SHP77 treated with DMSO at 0.1 percent for 48 hours (cell line): ENCODE measurements around the gene EIF3CL.
"Not testable (repeated sequence)": the region's sequence is repeated elsewhere in the genome, so short reads cannot be mapped to it uniquely, and the experiment has no call there.

Source experiments
- DNase-seq: peaks from one replicate; lab custom pipeline; 2025; lab: John Stamatoyannopoulos, UW

EIF3CL gene

GRCh38 chr16:28403220-28404072 lies at the start of gene EIF3CL:
Gene EIF3CL, minus strand, starts transcription at chr16:28403841. Its CDS starts 223 bp downstream, at chr16:28403618.
- DNase-seq, result not testable (repeated sequence)

- DNase-seq, result not testable (repeated sequence)
These were observed 43.4 kb upstream of the EIF3CL start for GRCh38 chr16:28447081-28447480.

- not testable (repeated sequence) for DNase-seq
These were observed 42.7 kb upstream of the EIF3CL start for GRCh38 chr16:28446388-28446787.

- DNase-seq, result not testable (repeated sequence)
These were observed 40.3 kb upstream of the EIF3CL start for GRCh38 chr16:28443943-28444342.

GRCh38 chr16:28438899-28439298 lies 35.3 kb upstream of the EIF3CL start:
- DNase-seq, result not testable (repeated sequence)

GRCh38 chr16:28435340-28435739 lies 31.7 kb upstream of the EIF3CL start:
- not testable (repeated sequence) for DNase-seq

GRCh38 chr16:28426060-28426680 lies 22.5 kb upstream of the EIF3CL start:
- DNase-seq, result not testable (repeated sequence)

GRCh38 chr16:28421071-28421750 lies 17.6 kb upstream of the EIF3CL start:
- DNase-seq, result not testable (repeated sequence)

GRCh38 chr16:28417033-28417432 lies 13.4 kb upstream of the EIF3CL start:
- not testable (repeated sequence) for DNase-seq

GRCh38 chr16:28414530-28414929 lies 10.9 kb upstream of the EIF3CL start:
- DNase-seq, result not testable (repeated sequence)

GRCh38 chr16:28413585-28413984 lies 9.9 kb upstream of the EIF3CL start:
- DNase-seq, result not testable (repeated sequence)

GRCh38 chr16:28392054-28392453 lies 11.6 kb downstream of the EIF3CL start:
- not testable (repeated sequence) for DNase-seq

GRCh38 chr16:28382177-28382867 lies 21.3 kb downstream of the EIF3CL start:
- not testable (repeated sequence) for DNase-seq

GRCh38 chr16:28377822-28378221 lies 25.8 kb downstream of the EIF3CL start:
- not testable (repeated sequence) for DNase-seq

- DNase-seq, result not testable (repeated sequence)
These were observed 26.5 kb downstream of the EIF3CL start for GRCh38 chr16:28377108-28377625.

GRCh38 chr16:28375115-28375514 lies 28.5 kb downstream of the EIF3CL start:
- DNase-seq, result not testable (repeated sequence)

- not testable (repeated sequence) for DNase-seq
These were observed 29.4 kb downstream of the EIF3CL start for GRCh38 chr16:28374281-28374680.

GRCh38 chr16:28367926-28368325 lies 35.7 kb downstream of the EIF3CL start:
- not testable (repeated sequence) for DNase-seq

- not testable (repeated sequence) for DNase-seq
These were observed 39.1 kb downstream of the EIF3CL start for GRCh38 chr16:28364268-28365173.

- not testable (repeated sequence) for DNase-seq
These were observed 40.2 kb downstream of the EIF3CL start, which contains the start of gene NPIPB6 for GRCh38 chr16:28363408-28363807. Gene NPIPB6, minus strand, starts transcription at chr16:28363508. Its CDS starts 686 bp downstream, at chr16:28362822.
